WTC11 (cell line): ENCODE measurements around the gene BTNL9. TPM values are rescaled to one million over a fixed set of nuclear protein-coding genes. Genes with fewer than 3 reads are reported as not detected.

Experiments
- ATAC-seq: fragments of 200-7000 bp; cut with Tn5 transposase; 2 replicates; pipeline ENCODE4 v1.10.0; 2021; ENCODE audit warnings: mild to moderate bottlenecking, moderate library complexity
- CTCF ChIA-PET: fragments of 300-600 bp; sonication (Branson Sonifier 250); formaldehyde crosslinking; loops from one replicate; lab custom pipeline; 2021; ENCODE audit warnings: antibody characterized with exemption; lab: Charles Lee
- POLR2A ChIA-PET: fragments of 350-600 bp; sonication (Branson Sonifier 250); formaldehyde crosslinking; loops from one replicate; lab custom pipeline; 2021; ENCODE audit warnings: antibody characterized with exemption; lab: Charles Lee
- DNase-seq: peaks from one replicate; pipeline ENCODE4 v3.0.0; 2021; ENCODE audit warnings: low spot score
- H3K27ac Mint-ChIP-seq: 2 replicates; pipeline ENCODE4 v1.8.0; 2021; ENCODE audit warnings: mixed read lengths
- H3K27me3 Mint-ChIP-seq: 2 replicates; pipeline ENCODE4 v1.8.0; 2021; ENCODE audit warnings: low read depth, mild to moderate bottlenecking, moderate library complexity, mixed read lengths
- H3K36me3 Mint-ChIP-seq: 2 replicates; pipeline ENCODE4 v1.8.0; 2021; ENCODE audit warnings: mixed read lengths
- H3K4me1 Mint-ChIP-seq: 2 replicates; pipeline ENCODE4 v1.8.0; 2022; ENCODE audit warnings: mixed read lengths
- H3K4me3 Mint-ChIP-seq: 2 replicates; pipeline ENCODE4 v1.8.0; 2021; ENCODE audit warnings: mild to moderate bottlenecking, moderate library complexity, mixed read lengths
- H3K9me3 Mint-ChIP-seq: 2 replicates; pipeline ENCODE4 v1.8.0; 2021; ENCODE audit warnings: mixed read lengths
- CREB1 ChIP-seq: sonication (generic); formaldehyde crosslinking; IDR thresholded peaks from 2 replicates; pipeline ENCODE4 v1.8.0; 2023; ENCODE audit warnings: mild to moderate bottlenecking, missing genetic modification reagents
- CREM ChIP-seq: sonication (generic); formaldehyde crosslinking; IDR thresholded peaks from 2 replicates; pipeline ENCODE4 v1.8.1; 2022; ENCODE audit warnings: mild to moderate bottlenecking, missing genetic modification reagents, moderate library complexity
- E2F1 ChIP-seq: sonication (generic); formaldehyde crosslinking; IDR thresholded peaks from 2 replicates; pipeline ENCODE4 v1.8.0; 2022; ENCODE audit warnings: mild to moderate bottlenecking, missing genetic modification reagents
- E2F5 ChIP-seq: sonication (generic); formaldehyde crosslinking; IDR thresholded peaks from 2 replicates; pipeline ENCODE4 v1.8.1; 2022; ENCODE audit warnings: mild to moderate bottlenecking, moderate library complexity, missing genetic modification reagents
- ELF4 ChIP-seq: sonication (generic); formaldehyde crosslinking; IDR thresholded peaks from 2 replicates; pipeline ENCODE4 v1.8.1; 2022; ENCODE audit warnings: low read depth, mild to moderate bottlenecking, moderate library complexity, missing genetic modification reagents
- ETV6 ChIP-seq: sonication (generic); formaldehyde crosslinking; IDR thresholded peaks from 2 replicates; pipeline ENCODE4 v1.8.1; 2022; ENCODE audit warnings: mild to moderate bottlenecking, missing genetic modification reagents
- FOXP1 ChIP-seq: sonication (generic); formaldehyde crosslinking; IDR thresholded peaks from 2 replicates; pipeline ENCODE4 v1.8.0; 2022; ENCODE audit warnings: missing genetic modification reagents, mild to moderate bottlenecking, moderate library complexity, borderline replicate concordance
- FOXP4 ChIP-seq: sonication (generic); formaldehyde crosslinking; IDR thresholded peaks from 2 replicates; pipeline ENCODE4 v1.8.0; 2022; ENCODE audit warnings: mild to moderate bottlenecking, missing genetic modification reagents
- GABPB1 ChIP-seq: sonication (generic); formaldehyde crosslinking; IDR thresholded peaks from 2 replicates; pipeline ENCODE4 v1.8.1; 2023; ENCODE audit warnings: mild to moderate bottlenecking, missing genetic modification reagents
- GRHL2 ChIP-seq: fragments of 250-450 bp; sonication (Bioruptor Pico); IDR thresholded peaks from 2 replicates; pipeline ENCODE4 v1.8.0; 2022; ENCODE audit warnings: mild to moderate bottlenecking, moderate library complexity; ENCODE audit not compliant: insufficient replicate concordance, severe bottlenecking
- HMGA2 ChIP-seq: fragments of 250-450 bp; sonication (Bioruptor Pico); IDR thresholded peaks from 2 replicates; pipeline ENCODE4 v1.4.0; 2021; ENCODE audit warnings: mild to moderate bottlenecking, moderate library complexity
- JAZF1 ChIP-seq: fragments of 250-450 bp; sonication (Bioruptor Pico); IDR thresholded peaks from 2 replicates; pipeline ENCODE4 v1.9.0; 2021; ENCODE audit warnings: moderate library complexity, mild to moderate bottlenecking, inconsistent platforms
- KAT7 ChIP-seq: sonication (generic); formaldehyde crosslinking; IDR thresholded peaks from 2 replicates; pipeline ENCODE4 v1.8.1; 2023; ENCODE audit warnings: missing genetic modification reagents, mild to moderate bottlenecking, borderline replicate concordance
- MAX ChIP-seq: sonication (generic); formaldehyde crosslinking; IDR thresholded peaks from 2 replicates; pipeline ENCODE4 v1.8.0; 2022; ENCODE audit warnings: mild to moderate bottlenecking, missing genetic modification reagents
- MLX ChIP-seq: sonication (generic); formaldehyde crosslinking; IDR thresholded peaks from 2 replicates; pipeline ENCODE4 v1.8.1; 2023; ENCODE audit warnings: mild to moderate bottlenecking, missing genetic modification reagents, moderate library complexity
- NR2C2 ChIP-seq: sonication (generic); formaldehyde crosslinking; IDR thresholded peaks from 2 replicates; pipeline ENCODE4 v1.8.0; 2022; ENCODE audit warnings: mild to moderate bottlenecking, missing genetic modification reagents
- NR3C1 ChIP-seq: sonication (generic); formaldehyde crosslinking; conservative IDR thresholded peaks from 2 replicates; pipeline ENCODE4 v1.8.1; 2023; ENCODE audit warnings: low read depth, mild to moderate bottlenecking, missing genetic modification reagents
- PRDM15 ChIP-seq: sonication (generic); formaldehyde crosslinking; IDR thresholded peaks from 2 replicates; pipeline ENCODE4 v1.8.0; 2022; ENCODE audit warnings: missing genetic modification reagents
- PRRX2 ChIP-seq: fragments of 250-450 bp; sonication (Bioruptor Pico); IDR thresholded peaks from 2 replicates; pipeline ENCODE4 v1.8.0; 2021; ENCODE audit warnings: mild to moderate bottlenecking
- RELA ChIP-seq: sonication (generic); formaldehyde crosslinking; IDR thresholded peaks from 2 replicates; pipeline ENCODE4 v1.8.1; 2022; ENCODE audit warnings: missing genetic modification reagents, mild to moderate bottlenecking, borderline replicate concordance
- SP1 ChIP-seq: sonication (generic); formaldehyde crosslinking; conservative IDR thresholded peaks from 2 replicates; pipeline ENCODE4 v1.8.1; 2022; ENCODE audit warnings: missing genetic modification reagents
- TCF7 ChIP-seq: sonication (generic); formaldehyde crosslinking; IDR thresholded peaks from 2 replicates; pipeline ENCODE4 v1.8.0; 2022; ENCODE audit warnings: mild to moderate bottlenecking, low read depth, missing genetic modification reagents, moderate library complexity
- TEAD1 ChIP-seq: sonication (generic); formaldehyde crosslinking; IDR thresholded peaks from 2 replicates; pipeline ENCODE4 v1.8.0; 2022; ENCODE audit warnings: mild to moderate bottlenecking, missing genetic modification reagents
- TP53 ChIP-seq: sonication (generic); formaldehyde crosslinking; IDR thresholded peaks from 2 replicates; pipeline ENCODE4 v1.8.1; 2023; ENCODE audit warnings: mild to moderate bottlenecking, missing genetic modification reagents
- ZBTB21 ChIP-seq: sonication (generic); formaldehyde crosslinking; IDR thresholded peaks from 2 replicates; pipeline ENCODE4 v1.8.1; 2023; ENCODE audit warnings: mild to moderate bottlenecking, missing genetic modification reagents, borderline replicate concordance
- ZNF138 ChIP-seq: sonication (generic); formaldehyde crosslinking; conservative IDR thresholded peaks from 2 replicates; pipeline ENCODE4 v1.8.1; 2022; ENCODE audit warnings: mild to moderate bottlenecking, moderate library complexity, missing genetic modification reagents
- ZNF671 ChIP-seq: fragments of 250-450 bp; sonication (Bioruptor Pico); IDR thresholded peaks from 2 replicates; pipeline ENCODE4 v1.8.0; 2021; ENCODE audit warnings: mild to moderate bottlenecking
- total RNA-seq: library from RNA; stranded (reverse); gene quantifications from 3 replicates; pipeline ENCODE4 v1.2.3, GENCODE V29; 2021

BTNL9 gene
- total RNA-seq, 1 experiment from 2014 or later, result 3.4 TPM

- ChIA-PET POLR2A (no interaction called here), CTCF (interaction anchor here (0.9 kb wide), 1 partner anchor 191 kb away, joined by 3 read pairs; no protein-coding TSS in a partner anchor)
- peak overlapping the region; percentile 68 for H3K4me3 Mint-ChIP-seq
- DNase-seq (peak; percentile 45), ATAC-seq (peak; percentile 65)
- H3K36me3 Mint-ChIP-seq, result no peaks in the 10 kb centered on the region
- peaks cover 90% of the 10 kb centered on the region for H3K27me3 Mint-ChIP-seq
- peaks cover 26% of the 10 kb centered on the region for H3K4me1 Mint-ChIP-seq
- no peak overlapping the region for H3K27ac Mint-ChIP-seq
- H3K9me3 Mint-ChIP-seq, result peaks cover 4% of the 10 kb centered on the region
- no peak for TF ChIP-seq SP1 (CRISPR knock-in tag)
- peak; percentile 69 for TF ChIP-seq MAX (CRISPR knock-in tag)
- TF ChIP-seq TEAD1 (CRISPR knock-in tag), result no peak; the same call in 1 of the 2 replicates
- TF ChIP-seq TCF7, result no peak
- TF ChIP-seq ZNF138 (CRISPR knock-in tag), result no peak
- TF ChIP-seq ELF4 (CRISPR knock-in tag), result no peak
- TF ChIP-seq ETV6 (CRISPR knock-in tag), result no peak; the same call in 1 of the 2 replicates
- TF ChIP-seq E2F5 (CRISPR knock-in tag), result peak; percentile 57; the same call in 1 of the 2 replicates
- TF ChIP-seq E2F1 (CRISPR knock-in tag), result no peak
- no peak for TF ChIP-seq ZNF671
- peak; percentile 9; the same call in 1 of the 2 replicates for TF ChIP-seq CREM (CRISPR knock-in tag)
- TF ChIP-seq TP53 (CRISPR knock-in tag), result no peak
- TF ChIP-seq RELA (CRISPR knock-in tag), result 0 out of 2 replicates have a peak, but pooled peaks have one; percentile 53
- TF ChIP-seq HMGA2, result no peak
- TF ChIP-seq NR2C2 (CRISPR knock-in tag), result no peak
- no peak for TF ChIP-seq GRHL2 (CRISPR knock-in tag)
- no peak for TF ChIP-seq MLX (CRISPR knock-in tag)
- no peak for TF ChIP-seq GABPB1
- TF ChIP-seq JAZF1, result no peak
- TF ChIP-seq FOXP4 (CRISPR knock-in tag), result no peak
- no peak for TF ChIP-seq KAT7
- no peak for TF ChIP-seq PRRX2 (CRISPR knock-in tag)
- TF ChIP-seq PRDM15 (CRISPR knock-in tag), result peak; percentile 50; the same call in 1 of the 2 replicates
- no peak for TF ChIP-seq NR3C1 (CRISPR knock-in tag)
- no peak for TF ChIP-seq ZBTB21 (CRISPR knock-in tag)
- peak; percentile 80; the same call in 1 of the 2 replicates for TF ChIP-seq FOXP1 (CRISPR knock-in tag)
- no peak for TF ChIP-seq CREB1 (CRISPR knock-in tag)
Observed at GRCh38 chr5:181059297-181060230, 19.5 kb downstream of the BTNL9 start.
